Uterus (tissue), 2 donors: ENCODE results near the gene CRYZL1.

Source experiments
- CTCF ChIP-seq, 4 experiments: fragments of 200-600 bp in 2 of 4; fragments of 450-650 bp in 2 of 4; sonication (generic) in 2 of 4; IDR thresholded peaks; one replicate each; pipeline ENCODE4 v1.5.1; 2016 to 2019; ENCODE audit warnings: antibody characterized with exemption in 4 of 4, mild to moderate bottlenecking in 2 of 4, moderate library complexity in 1 of 4
- POLR2A ChIP-seq, 2 donors: fragments of 450-650 bp; IDR thresholded peaks; one replicate each; pipeline ENCODE4 v1.6.1; 2016; ENCODE audit warnings: antibody characterized with exemption in 2 of 2, mild to moderate bottlenecking in 1 of 2, moderate library complexity in 1 of 2

GRCh38 chr21:33688353-33688752, 46.8 kb upstream of the CRYZL1 start:
- TF ChIP-seq CTCF (IDR thresholded peaks at IDR 0.05) (no peak), POLR2A (IDR thresholded peaks at IDR 0.05) (no peak)
